NCI-H510A (cell line): ENCODE measurements around the gene SAFB2.

Experiments
- DNase-seq: peaks from one replicate; lab custom pipeline; 2025; lab: John Stamatoyannopoulos, UW

Gene SAFB2

GRCh38 chr19:5622465-5623396 is at the start of gene SAFB2, which contains the start of gene SAFB:
TSS of gene SAFB2 (minus strand) at chr19:5622776. CDS start at chr19:5622715, 61 bp downstream.
TSS of gene SAFB (plus strand) at chr19:5623083. CDS start at chr19:5623206, 123 bp downstream.
- peak; percentile 98 for DNase-seq

DNA sequence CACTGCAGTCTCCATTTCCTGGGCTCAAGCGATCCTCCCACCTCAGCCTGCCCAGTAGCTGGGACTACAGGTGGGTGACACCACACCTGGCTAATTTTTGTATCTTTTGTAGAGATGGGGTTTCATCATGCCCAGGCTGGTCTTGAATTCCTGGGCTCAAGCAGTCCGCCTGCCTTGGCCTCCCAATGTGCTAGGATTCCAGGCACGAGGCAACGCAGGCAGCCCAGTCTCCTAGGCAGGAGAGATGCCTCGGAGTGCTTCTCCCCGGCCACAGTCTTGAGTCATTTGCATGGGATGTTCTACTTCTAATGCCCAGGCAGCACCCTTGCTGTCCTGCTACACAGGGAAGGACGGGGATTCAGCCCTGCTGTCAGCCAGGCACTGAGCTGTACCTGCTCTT is 49.0 kb upstream of the SAFB2 start:
- DNase-seq, result no peak

GRCh38 chr19:5669212-5669611 is 46.6 kb upstream of the SAFB2 start:
- no peak for DNase-seq

- no peak for DNase-seq
These were observed 45.2 kb upstream of the SAFB2 start for GRCh38 chr19:5667751-5668271.

- DNase-seq, result no peak
These were observed 44.5 kb upstream of the SAFB2 start for GRCh38 chr19:5666921-5667610.

DNA sequence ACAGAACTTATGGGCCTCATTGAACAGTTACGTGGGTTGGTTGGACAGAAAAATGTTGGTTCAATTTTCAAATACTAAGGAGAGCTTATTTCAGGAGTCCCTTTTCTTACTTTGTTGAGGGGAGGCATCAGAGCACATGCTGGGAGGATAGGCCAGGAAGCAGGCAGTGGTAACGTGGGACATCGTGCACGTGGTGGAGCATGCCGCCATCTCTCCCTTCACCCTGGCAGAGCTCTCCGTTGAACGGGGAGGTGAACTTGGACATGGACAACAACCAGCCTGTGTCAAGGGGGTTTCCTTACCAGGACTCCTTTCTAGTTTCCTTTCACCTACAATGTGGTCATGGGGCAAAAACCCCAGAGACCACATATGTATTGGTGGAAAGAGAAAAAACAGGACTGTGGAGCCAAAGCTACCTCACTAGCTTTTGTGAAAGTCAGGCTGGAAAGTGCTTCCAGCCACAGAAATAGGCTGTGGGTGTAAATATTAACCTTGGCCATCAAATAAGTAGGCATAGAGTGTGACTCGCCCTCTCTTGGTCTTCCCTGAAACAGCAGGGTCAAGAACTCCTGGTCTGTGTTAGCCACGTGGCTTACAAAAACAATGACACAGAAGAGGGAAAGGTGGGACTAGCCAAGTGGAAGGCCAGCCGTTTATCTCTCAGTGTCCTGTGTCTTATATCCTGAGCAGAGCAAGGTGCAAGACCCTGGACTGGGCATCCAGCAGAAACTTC is 43.4 kb upstream of the SAFB2 start:
- no peak for DNase-seq

DNA sequence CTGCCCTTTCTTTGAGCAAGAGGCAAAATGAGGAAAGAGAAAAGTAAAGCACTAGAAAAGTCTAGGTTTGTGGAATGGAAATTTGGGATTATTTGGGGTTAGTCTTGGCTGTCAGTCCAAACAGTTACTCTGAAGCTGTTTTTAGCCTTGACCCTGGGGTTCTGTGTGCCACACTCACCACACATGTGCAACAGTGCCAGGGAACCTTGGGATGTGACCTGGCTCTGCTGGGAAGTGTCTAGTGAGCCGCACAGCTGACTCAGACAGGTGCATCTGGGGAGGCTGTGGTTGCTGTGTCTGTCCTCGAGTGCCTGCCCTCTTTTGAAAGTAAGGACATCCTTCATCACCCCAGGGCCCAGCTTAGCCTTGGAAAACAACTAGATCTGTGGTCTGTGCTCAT is 41.9 kb upstream of the SAFB2 start:
- DNase-seq, result no peak

DNA sequence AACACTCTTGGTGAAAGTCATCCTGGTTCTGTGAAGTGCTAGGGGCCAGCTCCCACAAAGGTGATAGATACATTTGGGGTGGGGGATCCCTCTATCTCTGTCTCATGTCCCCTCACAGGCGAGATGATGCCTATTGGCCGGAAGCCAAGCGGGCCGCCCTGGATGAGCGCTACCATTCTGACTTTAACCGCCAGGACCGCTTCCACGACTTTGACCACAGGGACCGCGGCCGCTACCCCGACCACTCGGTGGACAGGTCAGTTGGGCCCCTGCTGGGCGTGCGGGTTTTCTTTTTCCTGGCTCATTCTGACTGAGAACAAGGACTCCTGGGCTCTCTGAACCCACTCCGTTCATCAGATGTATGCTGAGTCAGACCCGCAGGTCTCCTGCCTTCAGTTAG is 41.3 kb upstream of the SAFB2 start:
- DNase-seq, result no peak

DNA sequence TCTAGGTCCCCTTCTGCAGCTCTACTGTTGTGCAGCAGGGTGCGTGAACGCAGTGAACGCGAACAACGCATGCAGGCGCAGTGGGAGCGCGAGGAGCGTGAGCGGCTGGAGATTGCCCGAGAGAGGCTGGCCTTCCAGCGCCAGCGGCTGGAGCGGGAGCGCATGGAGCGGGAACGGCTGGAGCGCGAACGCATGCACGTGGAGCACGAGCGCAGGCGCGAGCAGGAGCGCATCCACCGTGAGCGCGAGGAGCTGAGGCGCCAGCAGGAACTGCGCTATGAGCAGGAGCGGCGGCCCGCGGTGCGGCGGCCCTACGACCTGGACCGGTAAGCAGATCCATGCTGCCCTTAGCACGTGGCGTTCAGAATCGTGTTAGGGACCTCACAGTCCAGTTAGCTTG is 38.9 kb upstream of the SAFB2 start:
- DNase-seq, result no peak

- DNase-seq, result no peak
These were observed 32.8 kb upstream of the SAFB2 start for GRCh38 chr19:5655412-5655811.

DNA sequence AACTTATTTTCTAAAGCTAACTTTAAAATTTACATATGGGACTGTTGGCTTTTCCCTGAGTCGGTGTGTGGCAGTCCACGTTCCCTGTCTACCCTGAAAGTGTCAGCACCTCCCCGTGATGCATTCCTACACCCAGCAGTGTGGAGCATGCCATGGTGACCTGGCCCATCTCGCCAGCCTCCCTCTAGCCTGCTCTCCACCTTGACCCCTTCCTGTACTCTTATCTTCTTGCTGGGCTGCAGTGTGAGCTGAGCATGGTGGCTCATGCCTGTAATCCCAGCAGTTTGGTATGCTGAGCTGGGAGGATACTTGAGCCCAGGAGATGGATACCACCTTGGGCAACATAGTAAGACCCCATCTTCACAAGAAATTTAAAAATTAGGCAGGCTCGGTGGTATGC is 32.4 kb upstream of the SAFB2 start:
- DNase-seq, result no peak

- no peak for DNase-seq
These were observed 29.7 kb upstream of the SAFB2 start for GRCh38 chr19:5652261-5652660.

DNA sequence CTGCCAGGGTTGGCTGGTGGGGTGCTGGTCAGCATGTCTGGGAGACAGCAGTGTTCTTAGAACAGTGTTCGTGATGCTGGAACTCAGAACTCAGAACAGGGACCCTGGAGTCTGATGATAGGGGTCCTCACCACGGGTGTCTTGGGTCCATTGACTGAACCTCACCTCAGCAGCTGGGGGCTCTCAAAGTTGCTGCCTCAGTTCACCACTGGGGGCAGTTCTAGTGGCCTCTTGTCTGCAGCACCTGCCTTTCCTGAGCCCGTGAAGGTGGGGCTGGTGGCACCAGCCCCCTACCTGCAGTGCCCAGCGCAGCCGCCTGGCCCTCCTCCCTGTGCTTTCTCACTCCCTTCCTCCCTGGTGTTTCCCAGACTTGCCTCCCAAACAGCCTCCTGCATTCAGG is 28.8 kb upstream of the SAFB2 start:
- DNase-seq, result no peak

GRCh38 chr19:5648464-5648863 is 25.9 kb upstream of the SAFB2 start:
- DNase-seq, result no peak

DNA sequence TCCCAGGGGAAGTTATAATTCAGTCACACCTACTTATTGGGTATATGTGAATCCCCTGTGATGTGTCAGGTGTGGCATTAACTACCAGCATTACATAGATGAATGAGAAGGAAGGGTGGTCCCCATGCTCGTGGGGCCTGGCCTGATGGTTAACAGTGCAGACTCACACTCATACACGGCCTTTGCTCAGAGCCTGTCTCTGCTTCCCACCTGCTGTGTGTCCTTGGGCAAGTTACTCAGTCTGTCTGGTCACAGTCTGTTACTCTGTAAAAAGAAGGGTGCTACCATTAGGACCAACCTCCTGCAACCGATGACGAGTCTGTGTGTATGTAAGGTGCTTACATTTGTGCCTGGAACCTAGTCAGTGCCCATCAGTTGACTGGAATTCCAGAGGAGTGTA is 24.1 kb upstream of the SAFB2 start:
- DNase-seq, result no peak

GRCh38 chr19:5645409-5645808 is 22.8 kb upstream of the SAFB2 start:
- no peak for DNase-seq

DNA sequence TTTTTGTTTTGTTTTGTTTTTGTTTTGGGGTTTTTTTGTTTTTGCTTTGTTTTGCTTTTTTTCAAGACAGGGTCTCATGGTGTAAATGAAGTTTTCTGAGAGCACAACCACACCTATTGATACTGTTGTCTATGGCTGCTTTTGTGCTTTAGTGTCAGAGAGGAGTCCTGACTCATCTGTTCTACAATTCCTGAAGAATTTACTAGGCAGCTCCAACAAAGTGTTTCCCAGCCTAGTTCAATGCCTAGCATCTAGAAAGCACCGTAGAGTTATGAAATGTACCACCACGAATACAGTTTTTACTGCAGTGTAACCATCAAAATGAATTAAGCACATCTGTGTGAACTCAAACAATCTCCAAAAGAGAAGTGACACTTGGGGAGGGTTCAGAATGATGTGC is 21.5 kb upstream of the SAFB2 start:
- DNase-seq, result no peak

DNA sequence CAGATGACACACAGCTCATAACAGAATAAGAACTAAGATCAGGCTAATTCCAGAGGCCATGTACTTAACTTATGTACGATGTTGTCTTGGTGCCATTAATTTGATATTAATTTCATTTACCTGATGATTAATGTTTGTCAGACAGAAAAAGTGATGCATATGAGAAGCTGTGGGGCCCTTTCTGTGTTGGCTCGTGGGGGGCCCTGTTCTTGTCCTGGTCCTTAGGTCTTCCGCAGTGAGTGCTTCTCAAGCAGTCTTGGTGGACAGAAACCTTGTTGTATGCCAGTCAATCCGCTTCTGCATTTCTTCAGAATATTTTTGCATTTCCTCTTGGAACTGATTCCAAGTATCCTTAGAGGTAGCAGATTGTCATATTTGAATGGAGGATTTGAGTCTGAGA is 20.5 kb upstream of the SAFB2 start:
- DNase-seq, result no peak

- DNase-seq, result no peak
These were observed 19.6 kb upstream of the SAFB2 start for GRCh38 chr19:5642204-5642603.

GRCh38 chr19:5641171-5641570 is 18.6 kb upstream of the SAFB2 start:
- no peak for DNase-seq

DNA sequence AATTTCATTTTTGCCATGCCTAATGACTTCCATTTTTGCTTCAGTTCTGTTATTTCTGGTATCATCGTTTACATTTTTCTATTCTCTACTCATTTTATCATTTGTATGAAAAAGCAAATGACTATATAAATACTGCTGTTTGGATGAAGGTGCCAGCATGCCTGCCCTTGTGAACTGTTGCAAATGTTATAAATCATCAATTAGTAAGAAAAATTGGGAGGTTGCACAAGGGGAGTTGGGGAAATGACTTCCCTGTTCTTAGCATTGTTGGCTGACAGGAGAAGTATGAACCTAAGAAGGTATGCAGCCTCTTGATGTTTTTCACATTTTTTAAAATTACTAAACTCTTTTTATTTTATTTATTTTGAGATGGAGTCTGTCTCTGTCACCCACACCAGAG is 15.4 kb upstream of the SAFB2 start:
- DNase-seq, result no peak

- no peak for DNase-seq
These were observed 12.9 kb upstream of the SAFB2 start for GRCh38 chr19:5635427-5635826.
